ENCODE results near the gene CTRB1. TPM values are rescaled to one million over a fixed set of nuclear protein-coding genes. Genes with fewer than 3 reads are reported as not detected.
"Not testable (repeated sequence)": the region's sequence is repeated elsewhere in the genome, so short reads cannot be mapped to it uniquely, and the experiment has no call there.

Gene CTRB1
- total RNA-seq, 3 donors from 2014 or later: 0.67 to 0.76 TPM; not detected in 1

DNA sequence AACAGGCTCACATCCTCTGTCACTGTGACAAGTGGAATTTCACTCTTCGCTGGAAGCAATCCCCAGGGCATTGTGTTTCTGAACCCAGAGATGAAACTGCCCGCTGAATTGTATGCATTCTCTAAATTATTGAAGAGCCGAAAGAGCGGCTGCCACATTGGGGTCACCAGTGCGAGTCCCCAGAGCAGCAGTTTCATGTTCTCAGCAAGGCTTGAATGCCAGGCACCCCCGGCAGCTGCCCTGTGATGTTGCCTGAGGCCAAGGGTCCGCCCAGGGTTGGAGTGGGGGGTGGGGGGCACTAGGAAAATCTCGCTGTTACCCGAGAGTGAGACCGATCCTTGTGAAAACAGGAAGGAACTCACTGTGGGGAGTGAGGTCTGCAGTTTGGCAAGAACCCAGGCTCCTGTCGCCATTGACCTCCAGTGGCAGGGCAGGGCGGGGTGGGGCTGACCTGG lies 53.3 kb downstream of the CTRB1 start:
- Histone ChIP-seq H3K4me3 (no peak overlapping the region), H3K36me3 (ENCODE audit: low read depth) (no peaks in the 10 kb centered on the region), H3K4me1 (ENCODE audit: low read depth) (peaks cover 11% of the 10 kb centered on the region), H3K9me3 (no peaks in the 10 kb centered on the region)
- TF ChIP-seq, protein P1, sequence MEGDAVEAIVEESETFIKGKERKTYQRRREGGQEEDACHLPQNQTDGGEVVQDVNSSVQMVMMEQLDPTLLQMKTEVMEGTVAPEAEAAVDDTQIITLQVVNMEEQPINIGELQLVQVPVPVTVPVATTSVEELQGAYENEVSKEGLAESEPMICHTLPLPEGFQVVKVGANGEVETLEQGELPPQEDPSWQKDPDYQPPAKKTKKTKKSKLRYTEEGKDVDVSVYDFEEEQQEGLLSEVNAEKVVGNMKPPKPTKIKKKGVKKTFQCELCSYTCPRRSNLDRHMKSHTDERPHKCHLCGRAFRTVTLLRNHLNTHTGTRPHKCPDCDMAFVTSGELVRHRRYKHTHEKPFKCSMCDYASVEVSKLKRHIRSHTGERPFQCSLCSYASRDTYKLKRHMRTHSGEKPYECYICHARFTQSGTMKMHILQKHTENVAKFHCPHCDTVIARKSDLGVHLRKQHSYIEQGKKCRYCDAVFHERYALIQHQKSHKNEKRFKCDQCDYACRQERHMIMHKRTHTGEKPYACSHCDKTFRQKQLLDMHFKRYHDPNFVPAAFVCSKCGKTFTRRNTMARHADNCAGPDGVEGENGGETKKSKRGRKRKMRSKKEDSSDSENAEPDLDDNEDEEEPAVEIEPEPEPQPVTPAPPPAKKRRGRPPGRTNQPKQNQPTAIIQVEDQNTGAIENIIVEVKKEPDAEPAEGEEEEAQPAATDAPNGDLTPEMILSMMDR (IDR thresholded peaks at IDR 0.05): no peak
- intact Hi-C loops (cut with DNase I, micrococcal nuclease): no loop called here
- ATAC-seq (no peak), DNase-seq (no peak)

DNA sequence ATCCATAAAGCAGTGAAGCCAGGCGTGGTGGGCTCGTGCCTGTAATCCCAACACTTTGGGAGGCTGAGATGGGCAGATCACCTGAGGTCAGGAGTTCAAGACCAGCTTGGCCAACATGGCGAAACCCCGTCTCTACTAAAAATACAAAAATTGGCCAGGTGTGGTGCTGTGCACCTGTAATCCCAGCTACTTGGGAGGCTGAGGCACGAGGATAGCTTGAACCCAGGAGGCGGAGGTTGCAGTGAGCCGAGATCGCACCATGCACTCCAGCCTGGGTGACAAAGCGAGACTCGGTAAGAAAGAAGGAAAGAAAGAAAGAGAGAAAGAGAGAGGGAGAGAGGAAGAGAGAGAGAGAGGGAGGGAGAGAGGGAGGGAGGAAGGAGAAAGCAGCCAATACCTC lies 53.8 kb downstream of the CTRB1 start:
- intact Hi-C loops (cut with DNase I, micrococcal nuclease); DNase-seq; H3K36me3 ChIP-seq (ENCODE audit: low read depth); ATAC-seq; H3K4me1 ChIP-seq (ENCODE audit: low read depth); H3K4me3 ChIP-seq; H3K9me3 ChIP-seq: not testable (repeated sequence)

GRCh38 chr16:75273054-75273925 lies 54.5 kb downstream of the CTRB1 start:
- DNase-seq (no peak), ATAC-seq (no peak)
- H3K4me1 ChIP-seq (ENCODE audit: low read depth): no peaks in the 10 kb centered on the region
- H3K4me3 ChIP-seq: no peak overlapping the region
- TF ChIP-seq, protein P1 (IDR thresholded peaks at IDR 0.05): no peak
- no peaks in the 10 kb centered on the region for H3K9me3 ChIP-seq
- intact Hi-C loops (cut with DNase I, micrococcal nuclease): no loop called here
- H3K36me3 ChIP-seq (ENCODE audit: low read depth): no peaks in the 10 kb centered on the region

Other genes with a start within 250 kb of the CTRB1 start
- 10 to 100 TPM; 47.3 to 74.9 (median 70.1) TPM for gene WDR59, start 233.9 kb upstream of the CTRB1 start, total RNA-seq
- 10 to 100 TPM; 29.9 to 42.7 (median 39.3) TPM for gene ZNRF1, start 220.0 kb upstream of the CTRB1 start, total RNA-seq
- gene LDHD, start 102.2 kb upstream of the CTRB1 start, total RNA-seq: 100 to 1,000 TPM in 1 of 3 donors, 10 to 100 TPM in 2; 52.6 to 132 (median 67.2) TPM
- 10 to 100 TPM in 1 of 3 donors, 1 to 10 TPM in 2; 5.6 to 17.0 (median 6.9) TPM for gene ZFP1, start 70.5 kb upstream of the CTRB1 start, total RNA-seq
- gene CTRB2, start 11.8 kb upstream of the CTRB1 start, total RNA-seq: not detected
- 100 to 1,000 TPM; 100 to 134 (median 116) TPM for gene BCAR1, start 32.6 kb downstream of the CTRB1 start, total RNA-seq
- 100 to 1,000 TPM in 1 of 3 donors, 10 to 100 TPM in 2; 71.9 to 101 (median 72.0) TPM for gene CFDP1, start 214.5 kb downstream of the CTRB1 start, total RNA-seq
- 10 to 100 TPM; 46.7 to 76.8 (median 46.7) TPM for gene TMEM170A, start 245.7 kb downstream of the CTRB1 start, total RNA-seq

Measured in mucosa of descending colon (tissue), 3 donors.